Fibroblast of the aortic adventitia (primary cell): ENCODE results near the gene DEDD. TPM values are rescaled to one million over a fixed set of nuclear protein-coding genes. Genes with fewer than 3 reads are reported as not detected.

Experiments
- DNase-seq: peaks from one replicate; pipeline ENCODE4 v3.0.0-alpha.2; 2010; ENCODE audit warnings: low read depth
- H3K4me3 ChIP-seq: 2 replicates; pipeline ENCODE4 v1.5.1; 2011; ENCODE audit warnings: low read depth, mild to moderate bottlenecking, control low read depth, low read length, moderate library complexity
- CTCF ChIP-seq: IDR thresholded peaks from 2 replicates; pipeline ENCODE4 v1.5.1; 2011; ENCODE audit warnings: mild to moderate bottlenecking, low read length, control low read depth, inconsistent platforms; ENCODE audit not compliant: insufficient read depth
- total RNA-seq: library from RNA; depleted of rRNA; stranded (reverse); fragments of >200 nt; gene quantifications from 2 replicates; pipeline ENCODE4 v1.2.3, GENCODE V29; 2012; ENCODE audit warnings: low replicate concordance

The DEDD gene
- total RNA-seq, 1 donor, result 25.8 TPM

- H3K4me3 ChIP-seq, result no peak overlapping the region
- DNase-seq, result no peak
- no peak for TF ChIP-seq CTCF
These were observed 47.9 kb downstream of the DEDD start for GRCh38 chr1:161084597-161084988.

- peak; percentile 45 for DNase-seq
- TF ChIP-seq CTCF, result no peak
- no peak overlapping the region for H3K4me3 ChIP-seq
These were observed 48.5 kb downstream of the DEDD start for GRCh38 chr1:161083748-161084596.

GRCh38 chr1:161082996-161083747 is 49.3 kb downstream of the DEDD start:
- DNase-seq, result peak; percentile 89
- no peak for TF ChIP-seq CTCF
- H3K4me3 ChIP-seq, result no peak overlapping the region

- TF ChIP-seq CTCF, result no peak
- H3K4me3 ChIP-seq, result no peak overlapping the region
- no peak for DNase-seq
These were observed 50.0 kb downstream of the DEDD start for GRCh38 chr1:161082483-161082882.

GRCh38 chr1:161081519-161081918 is 50.9 kb downstream of the DEDD start:
- no peak for DNase-seq
- TF ChIP-seq CTCF, result no peak
- H3K4me3 ChIP-seq, result no peak overlapping the region

- TF ChIP-seq CTCF, result no peak
- DNase-seq, result peak; percentile 35
- H3K4me3 ChIP-seq, result no peak overlapping the region
These were observed 51.7 kb downstream of the DEDD start for GRCh38 chr1:161080441-161081405.
